H9 (cell line): ENCODE data around the gene SLC2A3. TPM values are rescaled to one million over a fixed set of nuclear protein-coding genes. Genes with fewer than 3 reads are reported as not detected.
"Not testable (repeated sequence)": the region's sequence is repeated elsewhere in the genome, so short reads cannot be mapped to it uniquely, and the experiment has no call there.

ENCODE experiments used
- DNase-seq: peaks from one replicate; pipeline ENCODE4 v3.0.0-alpha.2; 2017
- H2AFZ ChIP-seq: one replicate; pipeline ENCODE4 v1.6.1; 2013; ENCODE audit warnings: mild to moderate bottlenecking, low read length, control low read depth, moderate library complexity
- H2AK5ac ChIP-seq: 2 replicates; pipeline ENCODE4 v1.6.1; 2013; ENCODE audit warnings: low read length, control low read depth, mixed read lengths; ENCODE audit not compliant: insufficient read length
- H2BK120ac ChIP-seq: one replicate; pipeline ENCODE4 v1.6.1; 2013; ENCODE audit warnings: low read depth, mild to moderate bottlenecking, low read length, control low read depth, inconsistent platforms; ENCODE audit not compliant: poor library complexity, severe bottlenecking
- H2BK12ac ChIP-seq: 2 replicates; pipeline ENCODE4 v1.6.1; 2013; ENCODE audit warnings: low read length, control low read depth, mixed read lengths, low read depth; ENCODE audit not compliant: insufficient read length
- H2BK15ac ChIP-seq: 2 replicates; pipeline ENCODE4 v1.6.1; 2013; ENCODE audit warnings: low read depth, low read length, control low read depth
- H2BK20ac ChIP-seq: one replicate; pipeline ENCODE4 v1.6.1; 2013; ENCODE audit warnings: low read depth, mild to moderate bottlenecking, low read length, control low read depth, inconsistent platforms; ENCODE audit not compliant: poor library complexity, severe bottlenecking
- H2BK5ac ChIP-seq: 2 replicates; pipeline ENCODE4 v1.6.1; 2013; ENCODE audit warnings: low read length, control low read depth, mixed read lengths; ENCODE audit not compliant: insufficient read length
- H3K14ac ChIP-seq: 2 replicates; pipeline ENCODE4 v1.6.1; 2013; ENCODE audit warnings: low read length, control low read depth; ENCODE audit not compliant: insufficient read depth
- H3K18ac ChIP-seq: 2 replicates; pipeline ENCODE4 v1.6.1; 2013; ENCODE audit warnings: low read depth, mild to moderate bottlenecking, mixed read lengths, low read length, control low read depth; ENCODE audit not compliant: insufficient read length
- H3K23ac ChIP-seq: 2 replicates; pipeline ENCODE4 v1.6.1; 2013; ENCODE audit warnings: low read length, control low read depth, mixed read lengths, low read depth; ENCODE audit not compliant: insufficient read length
- H3K23me2 ChIP-seq: 2 replicates; pipeline ENCODE4 v1.6.1; 2013; ENCODE audit warnings: low read depth, mild to moderate bottlenecking, mixed read lengths, low read length, control low read depth; ENCODE audit not compliant: insufficient read length, poor library complexity, severe bottlenecking
- H3K27ac ChIP-seq: 2 replicates; pipeline ENCODE4 v1.5.1; 2013; ENCODE audit warnings: low read length, control low read depth, mixed read lengths, low read depth; ENCODE audit not compliant: insufficient read length
- H3K27me3 ChIP-seq: 2 replicates; pipeline ENCODE4 v1.6.1; 2013; ENCODE audit warnings: low read length, control low read depth, inconsistent platforms; ENCODE audit not compliant: insufficient read depth
- H3K4ac ChIP-seq: 2 replicates; pipeline ENCODE4 v1.6.1; 2013; ENCODE audit warnings: low read depth, mild to moderate bottlenecking, control low read depth, inconsistent platforms, low read length, moderate library complexity
- H3K4me1 ChIP-seq: 2 replicates; pipeline ENCODE4 v1.6.1; 2013; ENCODE audit warnings: low read length, control low read depth, inconsistent platforms; ENCODE audit not compliant: insufficient read depth
- H3K4me2 ChIP-seq: 2 replicates; pipeline ENCODE4 v1.6.1; 2013; ENCODE audit warnings: low read length, control low read depth, mixed read lengths; ENCODE audit not compliant: insufficient read length, insufficient read depth
- H3K56ac ChIP-seq: 2 replicates; pipeline ENCODE4 v1.6.1; 2013; ENCODE audit warnings: low read depth, mild to moderate bottlenecking, mixed read lengths, low read length, control low read depth; ENCODE audit not compliant: insufficient read length
- H3K79me1 ChIP-seq: 2 replicates; pipeline ENCODE4 v1.6.1; 2013; ENCODE audit warnings: low read depth, mild to moderate bottlenecking, moderate library complexity, low read length, control low read depth, inconsistent platforms; ENCODE audit not compliant: insufficient read depth, poor library complexity, severe bottlenecking
- H3K79me2 ChIP-seq: 2 replicates; pipeline ENCODE4 v1.6.1; 2013; ENCODE audit warnings: low read length, control low read depth, inconsistent platforms; ENCODE audit not compliant: insufficient read depth
- H3K9ac ChIP-seq: 2 replicates; pipeline ENCODE4 v1.6.1; 2013; ENCODE audit warnings: low read length, control low read depth, mixed read lengths; ENCODE audit not compliant: insufficient read length; ENCODE audit errors: extremely low read depth
- H3K9me3 ChIP-seq: one replicate; pipeline ENCODE4 v1.6.1; 2013; ENCODE audit warnings: low read depth, low read length, inconsistent platforms; ENCODE audit not compliant: control insufficient read depth
- H3T11ph ChIP-seq: one replicate; pipeline ENCODE4 v1.6.1; 2013; ENCODE audit warnings: mild to moderate bottlenecking, low read length, control low read depth, inconsistent platforms
- H4K20me1 ChIP-seq: one replicate; pipeline ENCODE4 v1.6.1; 2013; ENCODE audit not compliant: control insufficient read depth, insufficient read length, insufficient read depth
- H4K5ac ChIP-seq: 2 replicates; pipeline ENCODE4 v1.6.1; 2013; ENCODE audit warnings: low read depth, mild to moderate bottlenecking, mixed read lengths, low read length, control low read depth; ENCODE audit not compliant: insufficient read length
- H4K8ac ChIP-seq: replicated peaks from 2 replicates; pipeline ENCODE4 v1.6.1; 2013; ENCODE audit warnings: low read length, control low read depth, mixed read lengths, low read depth; ENCODE audit not compliant: insufficient read length
- H4K91ac ChIP-seq: 2 replicates; pipeline ENCODE4 v1.6.1; 2013; ENCODE audit warnings: low read depth, mild to moderate bottlenecking, moderate library complexity, mixed read lengths, low read length, control low read depth; ENCODE audit not compliant: insufficient read length
- H3K27ac Mint-ChIP-seq, 3 experiments: 2 replicates in 2 of 3; 3 replicates in 1 of 3; pipeline ENCODE4 v1.8.0; 2020 to 2021; ENCODE audit warnings: mixed read lengths in 3 of 3, mild to moderate bottlenecking in 1 of 3, moderate library complexity in 1 of 3
- H3K27me3 Mint-ChIP-seq: 2 replicates; pipeline ENCODE4 v1.8.0; 2021; ENCODE audit warnings: low read depth, mild to moderate bottlenecking, moderate library complexity, mixed read lengths
- H3K36me3 Mint-ChIP-seq, 3 experiments: 2 replicates in 2 of 3; 3 replicates in 1 of 3; pipeline ENCODE4 v1.8.0; 2020 to 2021; ENCODE audit warnings: low read depth in 3 of 3, mixed read lengths in 3 of 3; ENCODE audit not compliant: insufficient read depth in 1 of 3
- H3K4me1 Mint-ChIP-seq, 2 experiments: 2 replicates each; pipeline ENCODE4 v1.8.0; 2020; ENCODE audit warnings: mixed read lengths in 2 of 2
- H3K4me3 Mint-ChIP-seq, 2 experiments: 2 replicates in 1 of 2; 3 replicates in 1 of 2; pipeline ENCODE4 v1.8.0; 2020 to 2021; ENCODE audit warnings: mild to moderate bottlenecking in 2 of 2, mixed read lengths in 2 of 2, moderate library complexity in 1 of 2
- H3K9me3 Mint-ChIP-seq, 2 experiments: 2 replicates in 1 of 2; 3 replicates in 1 of 2; pipeline ENCODE4 v1.8.0; 2020; ENCODE audit warnings: mild to moderate bottlenecking in 2 of 2, mixed read lengths in 2 of 2, moderate library complexity in 1 of 2
- CTCF ChIP-seq: fragments of 200-600 bp; sonication (generic); conservative IDR thresholded peaks from 3 replicates; pipeline ENCODE4 v1.8.0; 2021; ENCODE audit warnings: antibody characterized with exemption, mild to moderate bottlenecking
- WGBS: extraction: QIAGEN DNeasy Blood & Tissue Kit; methylation state at CpG from one replicate; pipeline ENCODE4 v1.1.7; 2013; ENCODE audit warnings: missing lambda C conversion rate, low lambda C conversion rate, mixed read lengths; ENCODE audit not compliant: insufficient read length; ENCODE audit errors: extremely low coverage; 5-methylcytosine and 5-hydroxymethylcytosine counted together
- total RNA-seq: library from RNA; stranded (reverse); gene quantifications from 2 replicates; pipeline ENCODE4 v1.2.1, GENCODE V29; 2021

Gene SLC2A3
- total RNA-seq, 1 experiment from 2014 or later: 569 TPM

- Histone ChIP-seq H4K91ac (no peak overlapping the region), H3K9me3 (no peaks in the 10 kb centered on the region), H2BK15ac (no peak overlapping the region), H3K4ac (no peak overlapping the region), H3K27ac (no peak overlapping the region), H2BK5ac (no peak overlapping the region), H3K23me2 (peaks cover 5% of the 10 kb centered on the region), H3K79me1 (no peaks in the 10 kb centered on the region), H3K23ac (no peak overlapping the region), H4K8ac (no peak overlapping the region), H2BK20ac (no peak overlapping the region), H4K20me1 (no peaks in the 10 kb centered on the region), H3K18ac (no peak overlapping the region), H3K79me2 (no peaks in the 10 kb centered on the region), H2AFZ (no peak overlapping the region), H2BK12ac (no peak overlapping the region), H3K56ac (no peak overlapping the region), H3K4me2 (no peak overlapping the region), H3K27me3 (no peaks in the 10 kb centered on the region), H3K4me1 (peaks cover 3% of the 10 kb centered on the region; the same call in 1 of the 2 replicates), H3T11ph (no peak overlapping the region), H2AK5ac (no peak overlapping the region), H2BK120ac (no peak overlapping the region), H3K14ac (no peak overlapping the region), H3K9ac (no peak overlapping the region), H4K5ac (no peak overlapping the region)
- Mint-ChIP-seq H3K27me3 (no peaks in the 10 kb centered on the region), H3K4me3 (no peak overlapping the region), H3K36me3 (peaks cover 0 to 5% (median 0%) of the 10 kb centered on the region in 3 experiments; a peak in 3 of 7 replicates), H3K27ac (peak overlapping the region in 1 of 3 experiments; percentile 35; a peak in 1 of 7 replicates), H3K4me1 (peaks cover 40 to 51% of the 10 kb centered on the region in 2 experiments), H3K9me3 (no peaks in the 10 kb centered on the region)
- no peak for DNase-seq
- no CpG with 5 or more reads among the region's 19 CpGs for WGBS
- no peak for TF ChIP-seq CTCF
Observed at GRCh38 chr12:7972734-7973456, 36.9 kb upstream of the SLC2A3 start.

- H3K56ac ChIP-seq, H3K4ac ChIP-seq, H2BK120ac ChIP-seq, H3K4me2 ChIP-seq, H4K5ac ChIP-seq, H2BK5ac ChIP-seq, H3K27ac ChIP-seq, H3K14ac ChIP-seq, H2AFZ ChIP-seq, H4K8ac ChIP-seq, H3K4me3 Mint-ChIP-seq, H2BK15ac ChIP-seq, H3K18ac ChIP-seq, H3K9ac ChIP-seq, H3K79me2 ChIP-seq, H3K23ac ChIP-seq, H3K4me1 ChIP-seq, H3T11ph ChIP-seq, H4K20me1 ChIP-seq, DNase-seq, H3K36me3 Mint-ChIP-seq, H2BK20ac ChIP-seq, H4K91ac ChIP-seq, H3K27me3 Mint-ChIP-seq, H3K27me3 ChIP-seq, H2AK5ac ChIP-seq, H3K23me2 ChIP-seq, H3K9me3 ChIP-seq, H3K79me1 ChIP-seq, H2BK12ac ChIP-seq, H3K9me3 Mint-ChIP-seq: not testable (repeated sequence)
- 0 out of 7 replicates have a peak overlapping the region, but pooled peaks of 1 of the 3 experiments have one; percentile 35 for H3K27ac Mint-ChIP-seq
- peaks cover 40 to 50% of the 10 kb centered on the region in 2 experiments for H3K4me1 Mint-ChIP-seq
- WGBS: no CpG with 5 or more reads among the region's 9 CpGs
Observed at GRCh38 chr12:7972269-7972668, 36.3 kb upstream of the SLC2A3 start.
